SK-N-SH treated with all-trans-retinoic acid at 6 μM for 48 hours (cell line): ENCODE data around the gene CCSER1.
A peak's percentile ranks its signal among the peaks of the same experiment; 100 is the strongest.

Experiments
- ATAC-seq: fragments of 200-7000 bp; cut with Tn5 transposase; 3 replicates; pipeline ENCODE4 v1.9.1; 2020; ENCODE audit warnings: mild to moderate bottlenecking, moderate library complexity
- ARNTL ChIP-seq: fragments of 450-650 bp; formaldehyde crosslinking; IDR thresholded peaks from 2 replicates; pipeline ENCODE4 v1.5.0; 2020; ENCODE audit warnings: low read depth, mild to moderate bottlenecking, moderate library complexity, borderline replicate concordance
- BACH2 ChIP-seq: fragments of 250-450 bp; sonication (Bioruptor Pico); IDR thresholded peaks from 2 replicates; pipeline ENCODE4 v1.9.0; 2021; ENCODE audit warnings: mild to moderate bottlenecking, borderline replicate concordance
- CREB5 ChIP-seq: fragments of 250-450 bp; sonication (Bioruptor Pico); IDR thresholded peaks from 2 replicates; pipeline ENCODE4 v1.5.1; 2020; ENCODE audit warnings: low read depth, mild to moderate bottlenecking, moderate library complexity
- CSDC2 ChIP-seq: fragments of 250-450 bp; sonication (Bioruptor Pico); IDR thresholded peaks from 2 replicates; pipeline ENCODE4 v1.5.0; 2020; ENCODE audit warnings: mild to moderate bottlenecking, moderate library complexity
- CSRNP3 ChIP-seq: fragments of 250-450 bp; sonication (Bioruptor Pico); IDR thresholded peaks from 2 replicates; pipeline ENCODE4 v1.5.1; 2021; ENCODE audit warnings: mild to moderate bottlenecking, moderate library complexity
- ESRRG ChIP-seq: fragments of 250-450 bp; sonication (Bioruptor Pico); IDR thresholded peaks from 2 replicates; pipeline ENCODE4 v1.6.1; 2021; ENCODE audit warnings: mild to moderate bottlenecking
- GLIS3 ChIP-seq: fragments of 250-450 bp; sonication (Bioruptor Pico); IDR thresholded peaks from 2 replicates; pipeline ENCODE4 v1.5.0; 2020; ENCODE audit warnings: mild to moderate bottlenecking, moderate library complexity
- OSR1 ChIP-seq: fragments of 250-450 bp; sonication (Bioruptor Pico); IDR thresholded peaks from 2 replicates; pipeline ENCODE4 v1.8.0; 2022; ENCODE audit warnings: moderate library complexity, mild to moderate bottlenecking, inconsistent platforms
- PATZ1 ChIP-seq: fragments of 250-450 bp; sonication (Bioruptor Pico); IDR thresholded peaks from 2 replicates; pipeline ENCODE4 v1.8.0; 2020; ENCODE audit warnings: mild to moderate bottlenecking, moderate library complexity, borderline replicate concordance
- PPARA ChIP-seq: fragments of 250-450 bp; sonication (Bioruptor Pico); IDR thresholded peaks from 2 replicates; pipeline ENCODE4 v1.5.0; 2020; ENCODE audit warnings: mild to moderate bottlenecking, borderline replicate concordance
- RARB ChIP-seq: fragments of 250-450 bp; sonication (Bioruptor Pico); IDR thresholded peaks from 2 replicates; pipeline ENCODE4 v1.8.0; 2021; ENCODE audit warnings: mild to moderate bottlenecking, moderate library complexity
- SNAI2 ChIP-seq: fragments of 250-450 bp; sonication (Bioruptor Pico); IDR thresholded peaks from 2 replicates; pipeline ENCODE4 v1.5.0; 2020; ENCODE audit warnings: mild to moderate bottlenecking, moderate library complexity
- TCF4 ChIP-seq: fragments of 250-450 bp; sonication (Bioruptor Pico); IDR thresholded peaks from 2 replicates; pipeline ENCODE4 v1.8.0; 2021; ENCODE audit warnings: mild to moderate bottlenecking, moderate library complexity, borderline replicate concordance
- TOX ChIP-seq: fragments of 250-450 bp; sonication (Bioruptor Pico); IDR thresholded peaks from 2 replicates; pipeline ENCODE4 v1.8.0; 2021; ENCODE audit warnings: mild to moderate bottlenecking, moderate library complexity, borderline replicate concordance
- TSHZ2 ChIP-seq: fragments of 250-450 bp; sonication (Bioruptor Pico); IDR thresholded peaks from 2 replicates; pipeline ENCODE4 v1.5.0; 2020; ENCODE audit warnings: mild to moderate bottlenecking, moderate library complexity
- ZC3H10 ChIP-seq: fragments of 250-450 bp; sonication (Bioruptor Pico); IDR thresholded peaks from 2 replicates; pipeline ENCODE4 v1.5.1; 2021; ENCODE audit warnings: mild to moderate bottlenecking, moderate library complexity
- ZFP3 ChIP-seq: fragments of 250-450 bp; sonication (Bioruptor Pico); IDR thresholded peaks from 2 replicates; pipeline ENCODE4 v1.5.0; 2020; ENCODE audit warnings: mild to moderate bottlenecking, moderate library complexity
- ZFP30 ChIP-seq: fragments of 450-650 bp; formaldehyde crosslinking; IDR thresholded peaks from 2 replicates; pipeline ENCODE4 v1.5.0; 2022; ENCODE audit warnings: mild to moderate bottlenecking, moderate library complexity
- ZNF565 ChIP-seq: fragments of 450-650 bp; formaldehyde crosslinking; conservative IDR thresholded peaks from 2 replicates; pipeline ENCODE4 v1.5.0; 2020; ENCODE audit warnings: low read depth, mild to moderate bottlenecking, moderate library complexity
- ZNF70 ChIP-seq: fragments of 450-650 bp; formaldehyde crosslinking; IDR thresholded peaks from 2 replicates; pipeline ENCODE4 v1.5.0; 2020; ENCODE audit warnings: mild to moderate bottlenecking, moderate library complexity
- ZNF8 ChIP-seq: fragments of 450-650 bp; formaldehyde crosslinking; IDR thresholded peaks from 2 replicates; pipeline ENCODE4 v1.5.0; 2020; ENCODE audit warnings: mild to moderate bottlenecking, moderate library complexity
- TF ChIP-seq, protein P1 (sequence below): fragments of 250-450 bp; sonication (Bioruptor Pico); IDR thresholded peaks from 2 replicates; pipeline ENCODE4 v1.8.0; 2021; ENCODE audit warnings: low read depth, mild to moderate bottlenecking, moderate library complexity, borderline replicate concordance

Gene CCSER1

GRCh38 chr4:91317434-91317833 is 1190.2 kb downstream of the CCSER1 start:
- no peak for TF ChIP-seq SNAI2 (CRISPR knock-in tag)
- no peak for TF ChIP-seq TCF4
- TF ChIP-seq ZFP30 (CRISPR knock-in tag), result no peak
- no peak for TF ChIP-seq PATZ1
- no peak for ATAC-seq

GRCh38 chr4:91319556-91320268 is 1192.5 kb downstream of the CCSER1 start:
- no peak for ATAC-seq
- no peak for TF ChIP-seq ZFP30 (CRISPR knock-in tag)
- TF ChIP-seq TSHZ2 (CRISPR knock-in tag), result no peak
- no peak for TF ChIP-seq BACH2 (CRISPR knock-in tag)
- TF ChIP-seq TCF4, result no peak
- no peak for TF ChIP-seq ARNTL
- no peak for TF ChIP-seq OSR1 (CRISPR knock-in tag)
- TF ChIP-seq, protein P1, sequence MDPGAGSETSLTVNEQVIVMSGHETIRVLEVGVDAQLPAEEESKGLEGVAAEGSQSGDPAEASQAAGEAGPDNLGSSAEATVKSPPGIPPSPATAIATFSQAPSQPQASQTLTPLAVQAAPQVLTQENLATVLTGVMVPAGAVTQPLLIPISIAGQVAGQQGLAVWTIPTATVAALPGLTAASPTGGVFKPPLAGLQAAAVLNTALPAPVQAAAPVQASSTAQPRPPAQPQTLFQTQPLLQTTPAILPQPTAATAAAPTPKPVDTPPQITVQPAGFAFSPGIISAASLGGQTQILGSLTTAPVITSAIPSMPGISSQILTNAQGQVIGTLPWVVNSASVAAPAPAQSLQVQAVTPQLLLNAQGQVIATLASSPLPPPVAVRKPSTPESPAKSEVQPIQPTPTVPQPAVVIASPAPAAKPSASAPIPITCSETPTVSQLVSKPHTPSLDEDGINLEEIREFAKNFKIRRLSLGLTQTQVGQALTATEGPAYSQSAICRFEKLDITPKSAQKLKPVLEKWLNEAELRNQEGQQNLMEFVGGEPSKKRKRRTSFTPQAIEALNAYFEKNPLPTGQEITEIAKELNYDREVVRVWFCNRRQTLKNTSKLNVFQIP, result no peak
- TF ChIP-seq ZFP3, result no peak
- no peak for TF ChIP-seq ZC3H10 (CRISPR knock-in tag)
- TF ChIP-seq ESRRG (CRISPR knock-in tag), result no peak
- TF ChIP-seq PPARA (CRISPR knock-in tag), result no peak
- TF ChIP-seq ZNF565 (CRISPR knock-in tag), result no peak
- no peak for TF ChIP-seq GLIS3 (CRISPR knock-in tag)
- TF ChIP-seq CSDC2 (CRISPR knock-in tag), result no peak

- no peak for ATAC-seq
- TF ChIP-seq RARB (no peak), CSRNP3 (CRISPR knock-in tag) (no peak), BACH2 (CRISPR knock-in tag) (no peak), TOX (CRISPR knock-in tag) (no peak), TCF4 (no peak), ZC3H10 (CRISPR knock-in tag) (no peak), ZFP3 (no peak)
These were observed 1195.8 kb downstream of the CCSER1 start for GRCh38 chr4:91322961-91323360.

- ATAC-seq, result peak; percentile 85
- no peak for TF ChIP-seq CREB5 (CRISPR knock-in tag)
- no peak for TF ChIP-seq OSR1 (CRISPR knock-in tag)
- no peak for TF ChIP-seq ARNTL
- TF ChIP-seq ZNF70 (CRISPR knock-in tag), result no peak
- TF ChIP-seq, protein P1, result no peak
- TF ChIP-seq ZFP3, result peak; percentile 45; the same call in 1 of the 2 replicates
- no peak for TF ChIP-seq ZNF565 (CRISPR knock-in tag)
- no peak for TF ChIP-seq RARB
- TF ChIP-seq SNAI2 (CRISPR knock-in tag), result no peak
- peak; percentile 26; the same call in 1 of the 2 replicates for TF ChIP-seq TOX (CRISPR knock-in tag)
- no peak for TF ChIP-seq ZNF8
- TF ChIP-seq PPARA (CRISPR knock-in tag), result no peak
- no peak for TF ChIP-seq TCF4
- TF ChIP-seq PATZ1, result no peak
- TF ChIP-seq ZC3H10 (CRISPR knock-in tag), result 0 out of 2 replicates have a peak, but pooled peaks have one; percentile 14
These were observed 1198.3 kb downstream of the CCSER1 start for GRCh38 chr4:91325495-91325894.
